ENCODE data around the gene FBXL7.

FBXL7 gene

DNA sequence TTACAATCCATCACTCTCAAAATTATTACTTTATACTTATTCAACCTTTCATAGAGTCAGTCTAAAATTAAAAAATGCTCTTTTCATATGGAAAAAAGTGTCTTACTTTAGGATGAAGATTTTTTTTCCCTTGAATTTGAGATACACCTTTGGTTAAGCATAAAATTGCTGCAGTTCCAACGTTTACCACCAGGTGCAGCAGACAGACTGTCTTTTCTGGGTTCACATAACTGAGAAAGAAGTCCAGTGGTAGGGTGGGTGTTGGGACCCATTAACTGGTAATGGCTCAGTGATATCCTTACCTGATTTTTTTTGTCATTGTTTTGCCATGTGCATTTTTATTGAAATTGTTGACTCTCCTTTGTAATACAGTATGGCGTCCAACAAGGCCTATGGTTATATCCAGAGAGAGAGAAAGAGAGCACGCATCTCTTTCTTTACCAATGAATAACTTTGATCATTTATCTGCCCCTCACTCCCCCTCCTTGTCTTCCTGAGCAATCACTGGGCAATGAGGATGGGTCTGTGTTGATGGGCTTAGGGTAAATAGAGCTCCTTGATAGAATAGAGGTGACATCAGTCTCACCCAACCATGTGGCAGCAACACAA lies 98.4 kb downstream of the FBXL7 start:
- ChIA-PET POLR2A (no interaction called here), CTCF (interaction anchor here (0.9 to 1.9 kb wide), 7 partner anchors 8 to 174 kb away, joined by 3 to 8 read pairs (median 4); no protein-coding TSS in a partner anchor)
- H3K4me3 ChIP-seq (ENCODE audit: low read depth, low read length) = no peak overlapping the region
- TF ChIP-seq, protein P1, sequence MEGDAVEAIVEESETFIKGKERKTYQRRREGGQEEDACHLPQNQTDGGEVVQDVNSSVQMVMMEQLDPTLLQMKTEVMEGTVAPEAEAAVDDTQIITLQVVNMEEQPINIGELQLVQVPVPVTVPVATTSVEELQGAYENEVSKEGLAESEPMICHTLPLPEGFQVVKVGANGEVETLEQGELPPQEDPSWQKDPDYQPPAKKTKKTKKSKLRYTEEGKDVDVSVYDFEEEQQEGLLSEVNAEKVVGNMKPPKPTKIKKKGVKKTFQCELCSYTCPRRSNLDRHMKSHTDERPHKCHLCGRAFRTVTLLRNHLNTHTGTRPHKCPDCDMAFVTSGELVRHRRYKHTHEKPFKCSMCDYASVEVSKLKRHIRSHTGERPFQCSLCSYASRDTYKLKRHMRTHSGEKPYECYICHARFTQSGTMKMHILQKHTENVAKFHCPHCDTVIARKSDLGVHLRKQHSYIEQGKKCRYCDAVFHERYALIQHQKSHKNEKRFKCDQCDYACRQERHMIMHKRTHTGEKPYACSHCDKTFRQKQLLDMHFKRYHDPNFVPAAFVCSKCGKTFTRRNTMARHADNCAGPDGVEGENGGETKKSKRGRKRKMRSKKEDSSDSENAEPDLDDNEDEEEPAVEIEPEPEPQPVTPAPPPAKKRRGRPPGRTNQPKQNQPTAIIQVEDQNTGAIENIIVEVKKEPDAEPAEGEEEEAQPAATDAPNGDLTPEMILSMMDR (IDR thresholded peaks at IDR 0.05; ENCODE audit: insufficient read depth, low read length, missing control alignments) = peak; percentile 23
- DNase-seq (ENCODE audit: low read depth, low spot score) = no peak

- DNase-seq (ENCODE audit: low read depth, low spot score) = no peak
- TF ChIP-seq, protein P1 (IDR thresholded peaks at IDR 0.05; ENCODE audit: insufficient read depth, low read length, missing control alignments) = no peak
- POLR2A ChIA-PET = interaction anchor here (0.7 kb wide), 1 partner anchor 171 kb away, joined by 3 read pairs; no protein-coding TSS in a partner anchor
- no peak overlapping the region for H3K4me3 ChIP-seq (ENCODE audit: low read depth, low read length)
- CTCF ChIA-PET = interaction anchor here (0.7 to 1.9 kb wide), 8 partner anchors 10 to 66 kb away, joined by 3 to 8 read pairs (median 4); no protein-coding TSS in a partner anchor
Observed at GRCh38 chr5:15600035-15600434, 100.1 kb downstream of the FBXL7 start.

- DNase-seq (ENCODE audit: low read depth, low spot score) = no peak
- ChIA-PET CTCF (no interaction called here), POLR2A (no interaction called here)
- TF ChIP-seq, protein P1 (IDR thresholded peaks at IDR 0.05; ENCODE audit: insufficient read depth, low read length, missing control alignments) = no peak
- H3K4me3 ChIP-seq (ENCODE audit: low read depth, low read length) = no peak overlapping the region
Observed at GRCh38 chr5:15601274-15601673, 101.3 kb downstream of the FBXL7 start.

GRCh38 chr5:15601853-15602252 lies 101.9 kb downstream of the FBXL7 start:
- ChIA-PET CTCF (no interaction called here), POLR2A (no interaction called here)
- TF ChIP-seq, protein P1 (IDR thresholded peaks at IDR 0.05; ENCODE audit: insufficient read depth, low read length, missing control alignments) = no peak

GRCh38 chr5:15604986-15605385 lies 105.0 kb downstream of the FBXL7 start:
- ChIA-PET CTCF (no interaction called here), POLR2A (no interaction called here)
- TF ChIP-seq, protein P1 (IDR thresholded peaks at IDR 0.05; ENCODE audit: insufficient read depth, low read length, missing control alignments) = no peak
- no peak for DNase-seq (ENCODE audit: low read depth, low spot score)
- no peak overlapping the region for H3K4me3 ChIP-seq (ENCODE audit: low read depth, low read length)

More at GRCh38 chr5:15601853-15602252, 101.9 kb downstream of the FBXL7 start:
- H3K4me3 ChIP-seq (ENCODE audit: low read depth, low read length) = no peak overlapping the region
- DNase-seq (ENCODE audit: low read depth, low spot score) = no peak

- no peak for DNase-seq (ENCODE audit: low read depth, low spot score)
- CTCF ChIA-PET = interaction anchor here (1.0 kb wide), 1 partner anchor 10 kb away, joined by 3 read pairs; no protein-coding TSS in a partner anchor
- TF ChIP-seq, protein P1 (IDR thresholded peaks at IDR 0.05; ENCODE audit: insufficient read depth, low read length, missing control alignments) = no peak
- H3K4me3 ChIP-seq (ENCODE audit: low read depth, low read length) = no peak overlapping the region
- POLR2A ChIA-PET = no interaction called here
Observed at GRCh38 chr5:15606197-15606596, 106.2 kb downstream of the FBXL7 start.
